Inferior parietal cortex (tissue), 1 donor: ENCODE data around the gene DUOX2.
"Not testable (repeated sequence)": the region's sequence is repeated elsewhere in the genome, so short reads cannot be mapped to it uniquely, and the experiment has no call there.

Experiments
- DNase-seq: peaks from one replicate; pipeline ENCODE4 v3.0.0-alpha.2; 2016; ENCODE audit errors: extremely low spot score

DUOX2 gene

DNA sequence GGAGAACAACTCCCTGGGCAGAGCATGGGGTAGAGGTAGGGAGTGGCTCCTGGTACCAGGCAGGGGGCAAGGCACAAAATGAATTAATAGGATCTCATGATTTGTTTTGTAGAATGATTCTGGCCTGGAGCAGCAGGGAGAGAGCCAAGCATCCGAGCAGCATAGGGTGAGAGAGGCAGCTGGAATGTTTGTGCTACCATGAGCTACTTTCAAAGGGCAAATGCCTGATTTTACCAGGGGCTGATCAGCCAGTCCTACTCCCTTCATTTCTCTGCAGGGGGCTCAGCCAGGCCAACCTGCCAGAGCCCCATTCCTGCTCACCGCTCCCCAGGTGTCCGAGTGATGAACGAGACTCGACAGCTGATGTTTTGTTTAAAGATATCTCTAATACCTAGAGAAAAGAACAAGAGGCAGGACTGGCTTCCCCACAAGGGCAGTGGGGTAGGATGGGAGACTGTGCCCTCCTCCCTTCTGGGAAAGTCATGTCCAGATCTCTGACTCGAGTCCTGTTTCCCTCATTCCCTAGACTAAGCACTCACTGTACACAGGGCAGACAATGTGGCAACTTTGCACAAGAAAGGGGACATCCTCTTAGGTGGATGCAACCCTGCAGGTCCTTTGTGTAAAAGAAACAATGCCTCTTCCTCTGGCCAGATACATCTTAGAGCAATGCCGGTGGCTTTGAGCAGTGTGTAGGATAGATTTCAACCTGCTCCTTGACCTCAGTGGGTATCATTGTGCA is 12.9 kb downstream of the DUOX2 start:
- no peak for DNase-seq

DNA sequence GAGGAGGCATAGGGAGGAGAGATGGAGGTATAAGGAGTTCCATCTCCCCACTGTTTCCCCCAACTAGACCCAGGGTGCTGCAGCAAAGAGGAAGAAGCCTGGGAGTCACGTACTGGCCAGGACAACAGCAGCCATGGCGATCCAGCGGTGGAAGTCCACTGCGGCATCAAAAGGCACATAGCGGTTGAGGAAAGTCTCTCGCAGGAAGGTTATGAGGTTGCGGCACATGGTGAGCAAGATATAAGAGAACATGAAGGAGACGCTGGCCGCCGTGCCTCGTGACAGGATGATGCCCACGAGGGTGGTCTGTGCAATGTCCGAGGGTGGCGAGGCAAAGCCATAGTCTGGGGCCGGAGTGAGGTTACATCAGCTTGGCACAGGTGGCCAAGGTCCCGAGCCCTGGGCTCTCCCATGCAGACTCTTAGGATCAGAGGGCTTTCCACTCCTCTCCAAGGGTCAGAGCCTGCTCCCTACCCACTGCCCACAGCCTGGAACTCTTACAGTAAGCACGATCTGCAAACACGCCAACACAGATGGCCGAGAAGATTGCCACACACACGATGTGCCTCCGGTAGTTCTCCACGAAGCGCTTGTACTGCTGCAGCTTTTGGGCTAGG is 14.3 kb downstream of the DUOX2 start:
- no peak for DNase-seq

DNA sequence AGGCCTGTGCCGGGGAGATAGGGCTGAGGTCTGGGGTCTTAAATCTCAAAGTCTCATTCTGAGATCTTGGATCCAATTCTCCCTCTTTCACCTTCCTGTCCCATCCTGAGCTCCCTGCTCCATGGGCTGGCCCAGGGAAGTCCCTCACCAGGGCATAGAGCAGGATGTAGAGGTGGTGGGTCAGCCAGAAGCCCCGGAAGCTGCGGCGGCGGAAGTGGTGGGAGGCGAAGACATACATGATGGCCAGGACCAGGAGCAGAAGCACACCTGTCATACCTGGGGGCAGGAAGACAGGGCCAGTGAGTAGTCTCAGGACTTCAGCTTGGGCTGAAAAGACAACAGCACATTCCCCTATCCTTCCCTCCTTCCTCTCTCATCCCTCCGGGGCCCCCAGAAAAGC is 16.5 kb downstream of the DUOX2 start:
- no peak for DNase-seq

DNA sequence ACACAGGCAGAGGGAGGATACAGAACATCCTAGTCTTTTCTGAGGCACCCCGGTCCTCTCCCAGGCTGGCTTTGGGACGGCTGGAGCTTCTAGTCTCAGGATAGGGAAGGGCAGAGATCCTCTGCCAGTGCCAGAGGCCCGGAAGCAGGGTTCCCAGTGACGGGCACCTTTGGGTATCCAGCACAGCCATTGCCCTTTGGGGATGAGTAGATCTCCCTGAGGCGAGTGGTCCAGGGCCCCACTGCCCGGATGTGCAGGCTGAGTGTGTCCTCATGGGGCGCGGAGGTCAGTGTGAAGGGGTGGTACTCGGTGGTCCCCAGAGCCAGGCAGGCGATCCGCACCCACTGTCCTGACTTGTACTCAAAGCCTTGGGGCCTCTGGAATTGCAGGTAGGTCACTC is 18.3 kb downstream of the DUOX2 start:
- DNase-seq: no peak

DNA sequence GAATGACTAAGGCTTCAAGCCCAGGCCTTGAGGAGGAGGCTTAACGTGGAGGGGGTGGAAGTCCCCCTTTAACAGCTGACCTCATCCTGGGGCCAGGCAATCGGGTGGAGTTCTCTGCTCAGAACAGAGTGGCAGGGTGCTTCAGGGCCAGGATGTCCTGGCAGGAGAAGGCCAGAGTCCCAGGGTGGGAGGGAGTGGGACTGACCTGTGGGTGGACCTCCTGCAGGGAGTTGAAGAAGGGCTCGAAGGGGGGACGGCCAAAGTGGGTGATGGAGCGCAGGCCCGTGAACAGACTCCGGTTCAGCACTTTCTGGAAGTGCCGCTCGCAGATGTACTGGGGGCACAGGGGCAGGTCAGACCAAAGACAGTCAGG is 19.6 kb downstream of the DUOX2 start:
- DNase-seq: no peak

DNA sequence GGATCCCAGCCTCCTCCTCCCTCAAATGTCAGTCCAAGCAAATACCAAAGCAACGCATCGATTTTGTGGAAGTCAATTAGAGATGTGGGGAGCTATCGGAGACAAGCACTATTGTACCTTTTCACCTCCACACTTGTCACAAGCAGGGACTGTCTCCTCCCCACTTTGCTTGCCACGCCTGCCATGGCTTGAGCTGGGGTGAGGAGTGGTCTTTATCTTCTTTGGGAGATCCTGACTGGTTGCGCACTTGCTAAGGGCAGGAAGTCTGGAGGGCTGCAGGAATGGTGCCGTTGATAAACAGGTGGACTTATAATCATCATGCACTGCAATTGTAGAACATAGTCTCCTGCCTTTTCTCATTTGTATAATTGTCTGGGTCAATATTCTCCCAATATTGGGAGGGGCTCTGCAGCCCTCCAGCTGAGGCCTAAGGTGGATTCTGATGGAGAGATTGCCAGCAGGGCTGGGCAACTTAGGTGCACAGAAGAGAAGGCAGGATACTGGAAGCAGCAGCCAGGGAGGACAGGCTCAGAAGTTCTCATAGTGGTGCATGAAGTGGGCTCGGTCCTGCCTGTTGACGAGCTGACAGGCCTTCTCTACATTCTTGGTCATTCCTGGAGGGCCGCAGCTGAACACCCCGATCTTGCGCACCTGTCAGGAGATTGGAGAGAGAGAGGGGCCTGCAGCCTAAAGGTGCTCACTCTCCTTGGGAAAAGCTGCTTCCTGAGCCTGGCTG is 20.2 kb downstream of the DUOX2 start:
- no peak for DNase-seq

DNA sequence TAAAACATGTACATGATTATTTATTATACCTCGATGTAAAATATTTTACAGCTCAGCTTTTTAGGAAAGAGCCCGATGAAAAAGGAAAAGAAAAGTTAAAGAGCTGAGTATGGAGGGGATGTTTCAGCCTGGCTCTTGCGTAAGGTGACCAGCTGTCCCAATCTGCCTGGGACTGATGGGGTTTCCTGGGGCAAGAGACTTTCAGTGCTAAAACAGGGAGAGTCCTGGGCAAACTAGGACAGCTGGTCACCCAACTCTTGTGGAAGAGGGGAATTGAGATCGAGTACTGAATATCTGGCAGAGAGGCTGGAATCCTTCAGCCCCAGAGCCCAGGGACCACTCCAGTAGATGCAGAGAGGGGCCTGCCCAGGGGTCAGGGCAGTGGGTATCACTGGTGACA is 21.0 kb downstream of the DUOX2 start:
- DNase-seq: no peak

DNA sequence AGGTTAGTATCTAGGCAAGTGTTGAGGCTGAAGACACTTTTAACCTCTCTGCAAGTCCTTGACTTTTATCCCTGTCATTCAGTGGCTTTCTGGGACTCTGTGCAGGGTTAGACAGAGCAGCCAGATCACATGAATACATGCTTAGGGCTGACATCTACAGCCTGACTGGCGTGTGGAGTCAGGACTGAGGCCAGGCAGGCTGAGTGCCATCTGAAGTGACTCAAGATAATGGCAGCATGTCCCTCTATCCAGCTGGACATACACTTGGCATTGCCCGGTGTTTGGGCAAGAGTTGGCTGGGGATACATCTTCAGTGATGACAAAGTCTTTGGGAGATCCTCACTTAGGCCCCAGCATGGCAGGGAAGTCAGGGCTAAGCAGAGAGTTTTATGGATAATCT is 22.4 kb downstream of the DUOX2 start:
- DNase-seq: no peak

DNA sequence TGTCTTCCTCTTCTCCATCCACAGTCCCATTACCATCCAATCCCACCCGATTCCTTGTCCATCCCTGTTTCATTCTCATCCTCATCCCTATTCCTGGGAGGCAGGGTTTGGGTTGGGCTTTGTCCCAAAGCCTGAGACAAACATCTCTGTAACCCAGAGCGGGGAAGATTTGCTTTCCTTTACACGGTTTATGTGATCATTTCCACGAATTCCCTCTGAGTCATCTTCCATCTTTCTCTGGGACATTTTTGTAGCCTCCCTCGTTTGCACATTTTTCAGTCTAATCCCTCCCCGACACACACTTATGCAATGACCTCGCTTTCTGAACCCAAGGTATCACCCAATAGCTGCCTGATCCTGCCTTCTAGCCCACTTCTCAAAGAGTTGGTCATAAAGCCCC is 22.8 kb downstream of the DUOX2 start:
- no peak for DNase-seq

DNA sequence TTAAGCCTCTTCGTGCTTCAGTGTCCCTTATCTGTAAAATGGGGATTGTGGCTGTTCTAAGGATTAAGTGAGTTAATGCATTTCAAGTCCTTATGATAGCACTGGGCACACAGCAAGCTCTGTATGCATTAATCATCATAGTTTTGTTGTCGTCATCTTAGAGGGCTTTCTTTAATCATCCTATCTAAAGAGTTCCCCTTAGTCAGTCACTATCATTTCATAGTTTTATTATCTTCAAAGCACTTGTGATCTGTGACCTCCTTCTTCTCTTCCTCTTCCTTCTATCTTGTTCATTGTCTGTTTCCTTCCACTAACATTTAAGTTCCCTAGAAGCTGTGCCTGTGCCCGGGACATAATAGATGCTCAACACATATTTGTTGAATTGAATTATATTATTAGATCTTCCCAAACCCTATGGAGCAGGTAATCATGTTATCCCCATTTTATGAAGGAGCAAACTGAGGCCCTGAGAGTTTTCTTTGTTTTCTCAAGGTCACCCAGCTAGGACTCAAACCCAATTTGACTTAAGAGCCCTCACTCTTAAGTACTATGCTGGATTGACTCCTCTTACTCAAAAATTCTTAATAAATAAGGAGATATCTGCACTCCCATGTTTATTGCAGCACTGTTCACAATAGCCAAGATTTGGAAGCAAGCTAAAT is 24.1 kb downstream of the DUOX2 start:
- DNase-seq: no peak

DNA sequence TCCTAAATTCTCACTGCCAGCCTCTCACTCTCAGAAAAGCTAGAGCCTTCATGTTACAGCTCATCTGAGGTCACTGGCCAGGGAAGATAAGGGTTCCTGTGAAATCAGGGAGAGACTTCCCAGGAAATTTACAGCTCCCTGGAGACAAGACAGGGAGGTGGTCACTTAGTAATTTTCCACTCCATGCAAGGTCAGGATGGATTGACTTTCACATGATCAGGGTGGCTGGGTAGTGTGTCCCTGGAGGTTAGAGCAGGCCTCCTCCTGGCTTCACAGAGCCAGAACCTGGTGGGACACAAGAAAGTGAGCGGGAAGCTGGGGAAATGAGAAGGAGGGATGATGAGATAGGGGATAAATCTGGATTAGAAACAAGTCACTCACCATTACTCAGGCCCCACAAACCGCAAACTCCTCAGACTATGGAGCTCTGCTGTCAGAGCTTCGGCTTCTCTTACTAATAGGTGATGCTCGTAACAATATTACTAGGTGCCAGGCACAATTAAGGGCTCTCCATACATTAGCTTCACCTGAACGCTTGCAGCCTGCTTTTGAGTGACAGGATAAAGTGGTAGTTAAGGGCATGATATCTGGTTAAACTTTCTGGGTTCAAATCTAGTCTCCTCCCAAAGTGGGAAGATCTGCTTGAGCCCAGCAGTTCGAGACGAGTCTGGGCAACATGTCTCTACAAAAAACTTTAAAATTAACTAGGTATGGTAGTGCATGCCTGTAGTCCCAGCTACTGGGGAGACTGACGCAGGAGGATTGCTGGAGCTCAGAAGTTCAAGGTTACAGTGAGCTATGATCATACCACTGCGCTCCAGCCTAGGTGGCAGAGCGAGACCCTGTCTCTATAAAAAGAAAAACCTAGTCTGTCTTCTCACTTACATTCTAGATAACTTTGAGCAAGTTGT is 24.9 kb downstream of the DUOX2 start:
- DNase-seq: no peak

DNA sequence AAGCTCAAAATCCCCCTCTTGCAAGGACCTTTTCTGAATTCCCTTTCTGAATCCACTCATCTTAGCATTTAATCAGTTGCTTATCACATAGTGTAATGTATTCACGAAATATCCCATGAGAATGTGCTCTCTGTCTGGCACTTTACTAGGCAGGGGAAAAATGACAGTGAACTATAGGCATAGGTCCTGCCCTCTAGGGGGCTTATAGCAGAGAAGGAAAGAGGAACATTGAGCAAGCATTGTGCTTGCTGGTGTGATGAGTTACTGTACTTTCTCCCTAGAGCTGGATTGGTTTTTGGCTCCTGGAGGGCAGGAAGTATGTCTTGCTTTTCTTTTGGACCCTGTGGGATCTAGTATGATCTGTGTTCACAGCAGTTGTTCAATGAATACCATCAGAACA is 26.5 kb downstream of the DUOX2 start:
- no peak for DNase-seq

DNA sequence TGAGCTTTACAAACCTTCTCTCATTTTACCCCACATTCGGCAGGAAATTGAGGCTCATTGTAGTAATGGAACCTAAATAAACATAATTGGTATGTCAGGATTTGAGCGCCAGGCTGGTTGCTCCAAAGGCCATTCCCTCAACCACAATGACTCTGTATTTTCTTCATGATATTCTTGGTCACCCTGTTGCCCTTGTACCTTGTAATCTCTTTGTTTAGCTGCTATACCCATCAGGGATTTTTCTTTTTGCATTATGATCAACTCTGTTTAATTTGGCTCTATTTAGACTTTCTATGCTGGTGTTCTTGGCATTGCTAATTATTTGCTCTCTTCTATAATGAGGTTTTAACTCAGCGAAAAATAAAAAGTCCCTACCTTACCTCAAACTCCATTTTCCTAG is 29.8 kb downstream of the DUOX2 start:
- DNase-seq: no peak

DNA sequence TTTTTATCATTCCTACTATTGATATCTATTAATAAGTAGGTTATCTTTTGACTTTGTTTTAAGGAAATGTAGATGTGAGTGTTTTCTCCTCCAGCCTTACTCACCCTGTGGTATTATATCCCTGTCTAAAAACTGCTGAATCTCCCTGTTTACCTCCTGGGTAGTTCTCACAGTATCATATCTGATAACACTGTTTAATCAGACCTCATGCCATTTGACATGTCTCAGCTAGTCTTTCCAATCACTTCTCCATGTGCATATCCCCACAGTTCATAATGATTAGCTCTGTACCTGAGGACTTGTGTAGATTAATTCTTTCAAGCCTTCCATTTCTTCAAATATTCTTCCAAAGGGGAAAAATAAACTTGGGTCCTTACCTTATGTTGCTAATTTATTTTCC is 30.7 kb downstream of the DUOX2 start:
- DNase-seq: no peak

DNA sequence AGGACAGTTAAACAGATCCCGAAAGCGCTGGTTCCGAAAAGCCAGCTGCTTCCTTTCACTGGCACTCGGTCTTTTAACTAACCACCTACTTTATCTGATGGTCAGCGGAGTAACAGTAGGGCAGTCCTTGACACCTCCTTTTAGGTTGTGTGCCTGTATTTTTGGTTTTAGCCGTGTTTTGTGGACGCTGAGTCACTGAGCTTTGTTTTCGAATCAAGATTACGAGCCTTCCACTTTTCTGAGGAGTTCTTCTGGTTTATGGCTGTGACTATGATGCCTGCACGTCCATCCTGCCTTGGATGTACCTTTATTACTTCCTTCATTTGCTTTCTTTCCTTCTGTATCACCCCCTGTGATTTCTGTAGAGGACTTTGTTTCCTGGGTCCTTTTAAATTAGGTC is 31.6 kb downstream of the DUOX2 start:
- not testable (repeated sequence) for DNase-seq

DNA sequence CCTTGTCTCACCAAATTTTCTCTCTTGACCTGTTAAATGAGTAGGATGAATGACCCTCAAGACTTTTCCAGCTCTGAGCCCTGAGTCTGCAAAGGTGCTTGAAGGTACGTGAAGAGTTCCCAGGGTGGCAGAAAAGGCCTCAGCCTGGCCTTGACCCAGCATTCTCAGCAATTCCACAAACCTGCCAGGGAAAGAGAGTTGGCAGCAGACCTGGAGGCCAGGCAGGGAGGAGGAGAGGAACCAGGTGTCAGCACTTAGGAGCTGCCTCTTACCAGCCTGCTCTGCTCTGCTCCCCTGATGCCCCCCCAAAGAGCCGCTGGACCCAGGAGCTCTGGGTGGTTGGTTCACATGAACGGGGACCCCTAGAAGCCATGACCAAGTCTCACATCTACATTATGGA is 33.4 kb downstream of the DUOX2 start:
- DNase-seq: not testable (repeated sequence)

DNA sequence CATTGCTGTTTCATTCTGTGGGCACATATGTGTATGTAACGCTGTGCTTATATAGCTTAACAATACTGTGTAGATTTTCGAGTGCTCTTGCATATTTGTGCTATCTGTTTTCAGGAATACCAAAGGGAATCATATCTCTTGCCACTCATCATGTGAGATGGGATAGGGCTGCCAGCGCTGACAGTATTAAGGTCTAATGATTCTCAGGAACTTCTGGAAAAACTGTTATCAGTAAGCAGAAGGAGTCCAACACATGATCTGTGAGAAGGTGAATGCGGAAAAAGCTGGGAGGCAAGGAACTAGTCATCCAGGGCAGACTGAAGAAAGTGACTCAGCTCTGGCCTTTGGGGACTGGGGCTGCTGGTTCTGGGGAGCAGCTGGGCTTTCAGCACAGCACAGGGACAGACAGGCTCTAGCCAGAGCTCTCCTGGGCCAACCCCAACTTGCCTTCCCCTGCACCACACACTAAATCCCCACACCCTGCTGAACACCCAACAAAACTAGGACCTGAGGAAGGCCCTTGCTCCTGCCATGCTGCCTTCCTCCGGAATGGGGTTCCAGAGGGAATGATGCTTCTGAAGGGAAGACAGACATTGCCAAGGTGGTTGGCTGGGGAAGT is 34.2 kb downstream of the DUOX2 start:
- DNase-seq: not testable (repeated sequence)

DNA sequence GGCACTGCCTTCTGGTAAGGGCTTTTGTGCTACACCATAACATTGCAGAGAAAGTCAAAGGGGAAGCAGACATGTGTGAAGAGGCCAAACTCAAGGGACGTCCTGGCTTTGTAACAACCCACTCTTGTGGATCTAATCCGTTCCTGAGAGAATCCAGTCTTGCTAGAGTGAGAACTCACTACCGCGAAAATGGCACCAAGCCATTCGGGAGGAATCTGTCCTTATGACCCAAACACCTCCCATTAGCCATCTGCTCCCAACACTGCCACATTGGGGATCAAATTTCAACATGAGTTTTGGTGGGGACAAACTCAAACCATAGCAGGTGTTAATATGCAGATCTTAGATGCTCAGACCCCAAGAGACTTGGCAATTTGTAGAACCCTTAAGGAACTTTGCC is 34.8 kb downstream of the DUOX2 start:
- not testable (repeated sequence) for DNase-seq

DNA sequence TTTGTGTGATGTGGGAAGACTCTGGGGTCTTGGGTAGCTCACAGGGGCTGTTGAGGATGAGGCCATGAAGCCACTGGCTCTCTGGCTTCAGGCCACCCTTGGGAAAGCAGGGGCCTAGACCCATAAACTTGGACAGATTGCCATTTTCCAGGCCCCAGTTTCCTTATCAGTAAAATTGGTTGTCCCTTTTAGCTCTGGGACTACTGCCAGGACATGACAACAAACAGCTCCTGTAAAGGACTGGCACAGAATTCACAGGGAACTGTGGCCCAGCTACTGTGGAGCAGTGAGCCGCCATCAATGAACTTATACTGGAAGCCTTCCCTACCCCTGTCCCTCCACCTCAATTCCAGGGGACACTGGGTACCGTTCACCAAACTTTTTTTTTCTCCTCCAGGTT is 36.6 kb downstream of the DUOX2 start:
- not testable (repeated sequence) for DNase-seq

DNA sequence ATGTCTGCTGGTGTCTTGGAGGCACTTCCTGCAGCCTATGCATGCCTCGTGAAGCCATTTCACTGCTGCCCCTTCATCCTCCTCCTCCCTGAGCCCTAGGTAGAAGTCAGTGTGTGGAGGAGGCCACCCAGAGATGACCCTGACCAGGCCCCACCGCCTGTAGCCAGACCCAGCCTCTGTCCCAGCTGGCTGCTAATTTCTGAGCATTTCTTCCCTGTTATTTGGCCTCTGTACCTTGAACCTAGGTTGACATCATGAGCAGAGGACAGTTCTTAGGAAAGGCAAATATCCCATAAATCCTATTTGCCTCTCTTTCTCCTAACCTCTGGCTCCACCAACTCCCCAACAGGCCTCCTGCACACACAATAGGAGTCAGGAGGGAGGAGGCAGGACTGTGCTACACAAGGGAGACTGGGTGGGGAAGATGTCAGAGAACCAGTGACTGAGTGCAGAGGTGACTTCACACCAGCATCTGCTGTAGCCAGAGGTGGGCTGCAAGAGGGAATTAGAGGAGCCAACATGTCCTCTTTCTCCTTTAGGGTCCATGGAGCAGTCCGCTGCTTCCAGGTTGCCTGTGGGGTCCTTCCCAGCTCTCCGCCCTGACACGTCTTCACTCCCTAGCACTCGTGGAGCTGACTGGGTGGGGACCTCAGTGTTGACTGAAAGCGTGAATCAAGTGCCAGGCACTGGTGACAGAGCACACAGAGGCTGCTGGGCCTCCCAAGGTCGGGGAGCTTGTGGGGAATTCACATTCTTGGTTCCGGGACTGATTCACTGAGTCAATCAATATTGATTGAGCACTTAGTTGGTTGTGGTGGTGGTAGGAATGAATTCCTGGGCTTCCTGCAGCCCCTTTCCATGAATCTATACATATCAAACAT is 38.3 kb downstream of the DUOX2 start:
- DNase-seq: not testable (repeated sequence)
